ENCODE results near the gene SCAMP4.
"Not testable (repeated sequence)": the region's sequence is repeated elsewhere in the genome, so short reads cannot be mapped to it uniquely, and the experiment has no call there.

SCAMP4 gene

GRCh38 chr19:1867349-1867724 lies 37.9 kb upstream of the SCAMP4 start:
- no peak for FAIRE-seq

DNA sequence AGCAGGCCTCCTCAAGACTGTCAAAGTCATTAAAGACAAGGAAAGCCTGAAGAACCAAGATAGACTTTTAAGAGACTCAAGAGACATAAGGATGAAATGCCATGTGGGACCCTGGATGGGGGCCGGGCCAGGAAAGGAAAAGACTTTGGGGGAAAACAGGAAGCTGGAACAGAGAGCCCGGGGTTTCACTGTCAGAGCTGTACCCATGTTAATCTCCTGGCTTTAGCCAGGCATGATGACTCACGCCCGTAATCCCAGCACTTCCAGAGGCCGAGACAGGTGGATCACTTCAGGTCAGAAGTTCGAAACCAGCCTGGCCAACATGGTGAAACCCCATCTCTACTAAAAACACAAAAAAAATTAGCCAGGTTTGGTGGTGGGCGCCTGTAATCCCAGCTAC lies 36.2 kb upstream of the SCAMP4 start:
- no peak for FAIRE-seq

DNA sequence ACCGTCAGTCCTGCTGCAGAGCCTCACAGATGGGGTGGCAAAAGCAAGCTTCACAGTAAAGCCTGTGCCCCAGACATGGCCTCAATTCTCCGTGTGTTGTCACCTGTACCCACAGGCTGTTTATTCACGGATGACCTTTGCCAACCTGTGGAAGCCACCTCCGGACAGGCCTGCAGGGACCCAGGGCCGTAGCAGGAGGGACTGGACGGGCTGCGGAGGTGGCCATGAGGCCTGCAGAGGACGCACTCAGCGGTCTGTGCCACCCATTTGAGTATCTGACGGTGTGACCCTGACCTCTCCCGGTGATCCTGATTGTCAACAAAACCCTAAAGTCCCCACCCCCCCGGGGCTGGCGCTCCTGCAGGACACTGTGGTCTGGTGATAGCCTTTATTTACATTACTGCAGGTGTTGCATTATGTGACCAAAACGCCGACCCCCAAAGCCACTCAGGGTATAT lies 34.0 kb upstream of the SCAMP4 start:
- no peak for FAIRE-seq

- FAIRE-seq, result no peak
Measured at GRCh38 chr19:1871630-1872029, 33.6 kb upstream of the SCAMP4 start.

DNA sequence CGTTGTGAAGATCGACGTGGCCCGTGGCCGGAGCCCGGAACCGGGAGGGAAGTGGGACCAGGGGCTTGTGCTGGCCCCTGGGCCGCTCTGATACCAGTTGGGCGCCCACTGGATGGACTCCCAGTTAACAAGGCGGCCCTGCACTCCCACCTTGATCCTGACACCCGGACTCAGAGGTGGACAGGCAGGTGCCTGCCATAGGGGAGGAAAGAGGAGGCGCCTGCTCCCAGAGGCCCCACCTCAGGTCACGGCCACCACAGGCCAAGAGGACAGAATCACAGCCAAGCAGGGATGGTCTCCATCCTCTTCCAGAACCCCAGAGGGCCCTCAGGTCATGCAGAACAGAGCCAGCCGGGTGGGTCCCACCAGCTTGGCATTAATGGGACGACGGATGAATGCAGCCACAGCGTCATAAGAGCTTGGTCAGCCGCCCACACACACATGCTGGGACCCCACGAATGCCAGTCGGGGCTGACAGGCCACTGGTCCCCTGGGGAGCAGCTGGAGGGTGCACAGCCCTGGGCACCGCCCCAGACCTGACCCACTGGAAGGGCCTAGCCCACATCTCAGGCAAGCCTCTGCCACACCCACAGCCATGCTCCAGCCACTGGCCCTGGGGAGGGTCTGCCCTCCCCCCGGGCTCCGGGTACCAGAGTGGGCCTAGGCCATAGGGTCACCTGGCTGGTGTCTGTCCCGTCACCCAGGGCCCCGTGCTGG lies 32.2 kb upstream of the SCAMP4 start:
- FAIRE-seq, result no peak

DNA sequence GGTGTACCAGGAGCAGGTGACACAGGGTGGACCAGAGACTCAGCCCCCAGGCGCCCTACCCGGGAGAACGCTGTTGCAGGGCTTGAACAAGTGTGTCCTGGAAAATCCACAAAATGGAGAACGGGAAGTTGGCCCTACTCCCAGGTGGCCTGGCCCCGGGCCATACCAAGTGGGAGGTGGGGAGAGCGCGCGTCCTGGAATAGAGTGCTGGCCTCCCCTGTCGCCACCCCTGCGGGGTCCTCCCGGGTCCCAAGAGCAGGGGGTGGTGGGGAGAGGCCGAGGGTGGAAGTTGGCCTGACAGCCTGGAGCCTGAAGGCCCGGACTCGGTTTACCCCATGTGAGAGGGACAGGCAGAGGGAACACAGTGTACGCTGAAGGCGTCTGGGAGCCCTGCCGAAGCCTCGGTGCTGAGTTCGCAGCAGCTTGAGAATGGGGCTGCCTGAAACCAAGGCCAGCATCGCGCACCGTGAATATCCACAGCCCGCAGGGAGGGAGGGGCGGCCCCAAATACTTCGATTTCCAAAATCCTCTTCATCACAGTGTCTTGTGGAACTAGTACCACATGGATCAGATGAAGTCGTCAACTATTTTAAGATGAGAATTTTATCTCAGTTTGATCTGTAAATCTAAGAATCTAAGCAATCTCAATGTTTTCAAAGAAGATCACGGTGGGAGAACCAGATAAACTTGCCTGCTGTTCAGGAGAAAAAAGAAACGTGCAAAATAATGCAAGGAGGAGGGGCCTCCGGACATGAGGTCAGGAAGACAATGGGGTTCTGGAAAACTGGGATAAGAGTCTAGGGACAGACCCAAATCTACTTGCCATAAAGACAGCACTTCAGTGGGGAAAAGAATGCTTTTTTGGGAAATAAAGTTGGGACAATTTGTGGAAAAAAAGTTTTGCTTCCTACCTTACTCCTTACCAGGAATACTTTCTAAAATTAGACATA lies 31.4 kb upstream of the SCAMP4 start:
- FAIRE-seq, result no peak

DNA sequence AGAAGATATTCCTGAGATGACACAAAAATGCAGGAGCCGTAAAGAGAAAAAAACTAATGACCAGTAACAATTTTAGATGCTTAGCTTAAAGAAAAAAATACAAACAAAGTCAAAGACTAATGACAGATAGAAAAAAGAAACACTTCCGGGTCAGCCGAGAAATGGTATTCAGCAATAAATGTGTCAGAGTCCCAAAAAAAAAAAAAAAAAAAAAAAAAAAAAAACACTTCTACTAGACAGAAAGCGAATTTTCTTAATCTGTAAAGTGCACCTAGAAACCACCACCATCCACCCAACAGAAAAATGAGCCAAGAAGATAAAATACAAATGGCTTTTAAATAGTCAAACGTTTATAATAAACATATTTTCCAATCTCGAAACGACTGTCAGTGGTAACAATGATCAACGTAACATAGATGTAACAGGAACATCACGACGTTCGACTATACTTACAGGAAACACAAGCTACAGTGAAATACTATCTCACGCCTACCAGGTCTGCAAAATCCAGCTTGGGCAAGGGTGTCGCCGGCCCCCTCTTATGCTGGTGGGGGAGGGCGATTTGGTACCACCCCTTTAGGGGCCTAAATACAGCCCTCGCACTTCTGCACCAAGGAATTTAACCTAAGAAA lies 30.5 kb upstream of the SCAMP4 start:
- FAIRE-seq, result no peak

DNA sequence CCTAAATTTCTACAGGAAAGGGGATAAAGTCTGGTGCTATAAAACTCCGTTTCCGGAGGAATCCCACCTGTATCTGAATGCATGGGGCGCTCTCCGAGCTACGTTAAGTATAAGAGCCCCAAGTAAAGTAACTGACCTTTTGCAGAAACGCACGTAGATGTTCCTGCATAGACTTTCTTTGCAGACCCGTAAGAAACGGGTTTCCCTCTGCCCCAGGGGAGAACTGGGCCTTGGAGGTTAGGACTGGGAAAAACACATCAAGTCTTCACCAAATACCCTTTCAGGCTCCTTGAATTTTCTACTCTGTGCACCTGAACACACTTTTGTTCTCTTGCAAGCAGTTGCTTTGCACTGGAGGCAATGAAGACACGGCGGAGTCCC lies 29.9 kb upstream of the SCAMP4 start:
- FAIRE-seq, result not testable (repeated sequence)

DNA sequence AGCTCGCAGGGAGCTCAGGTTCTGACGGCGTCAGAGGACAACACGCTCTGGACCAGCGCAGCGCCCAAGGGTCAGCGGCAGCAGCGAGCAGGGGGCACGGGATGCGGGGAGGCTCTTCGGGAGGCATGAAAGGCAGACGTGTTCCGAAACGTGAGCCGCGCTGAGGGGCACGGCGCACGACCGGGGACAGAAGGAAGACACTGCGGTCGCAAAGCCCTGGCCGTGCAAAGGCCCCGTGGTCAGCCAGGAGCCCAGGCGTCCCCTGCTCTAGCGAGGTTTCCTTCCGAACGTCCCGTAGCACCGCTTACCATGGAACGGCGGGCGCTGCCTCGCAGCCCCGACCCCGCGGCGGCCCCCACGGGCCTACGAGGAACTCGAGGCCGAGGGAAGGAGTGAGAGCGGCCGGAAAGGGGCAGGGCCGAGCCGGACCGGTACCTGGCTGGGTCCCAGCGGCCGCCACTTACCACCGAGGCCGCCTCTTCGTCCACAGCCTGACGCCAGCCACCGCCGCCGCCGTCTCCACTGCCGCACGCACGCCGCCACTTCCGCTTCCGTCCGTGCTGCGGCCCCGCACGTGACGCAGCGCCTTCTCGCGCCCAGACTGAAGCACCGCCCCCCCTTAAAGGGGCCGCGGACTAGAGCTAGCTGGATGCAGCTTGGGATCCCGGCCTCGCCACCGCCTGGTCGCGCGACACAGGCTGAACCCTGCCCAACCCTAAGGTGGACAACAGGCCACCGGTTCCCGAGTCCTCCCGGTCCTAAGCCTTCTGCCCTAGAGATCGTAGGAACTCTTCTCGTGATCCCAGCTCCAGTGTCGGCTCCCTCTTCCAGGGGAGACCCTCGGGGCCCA lies 29.3 kb upstream of the SCAMP4 start:
- FAIRE-seq, result no peak

GRCh38 chr19:1876496-1877279 lies 28.5 kb upstream of the SCAMP4 start:
- FAIRE-seq, result not testable (repeated sequence)

DNA sequence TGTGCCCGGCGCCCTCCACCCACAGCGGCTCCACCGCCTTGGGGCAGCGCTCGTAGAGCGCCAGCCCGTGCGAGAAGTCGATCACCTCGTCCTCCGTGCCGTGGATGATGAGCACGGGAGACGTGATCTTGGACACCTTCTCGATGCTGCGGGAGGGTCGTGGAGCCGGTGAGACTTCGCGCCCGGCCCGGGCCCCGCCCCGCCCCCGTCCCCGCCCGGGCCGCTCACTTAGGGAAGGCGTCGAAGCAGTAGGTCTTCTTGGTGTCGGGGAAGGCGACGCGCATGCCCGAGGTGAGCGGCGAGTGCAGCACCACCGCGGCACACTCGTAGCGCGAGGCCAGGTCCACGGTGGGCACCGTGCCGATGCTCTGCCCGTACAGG lies 27.9 kb upstream of the SCAMP4 start:
- FAIRE-seq, result not testable (repeated sequence)

DNA sequence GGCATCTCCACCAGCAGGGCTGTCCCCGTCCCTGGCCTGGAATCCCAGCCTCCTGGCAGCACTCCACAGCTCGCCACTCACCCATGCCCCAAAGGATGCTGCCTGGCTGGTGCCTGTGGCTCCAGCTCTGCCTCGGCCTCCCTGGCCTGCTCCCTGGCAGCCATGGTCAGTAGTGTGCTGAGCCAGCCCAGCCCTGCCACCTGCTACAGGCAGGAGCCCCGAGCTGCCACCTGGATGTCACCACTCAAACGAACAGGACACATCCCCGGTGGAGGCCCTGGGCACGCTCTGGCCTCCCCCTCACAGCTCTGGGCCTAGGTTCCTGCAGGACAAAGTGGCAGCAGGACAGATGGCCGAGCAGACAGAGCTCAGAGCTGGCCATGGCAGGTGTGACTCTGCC lies 26.6 kb upstream of the SCAMP4 start:
- FAIRE-seq, result not testable (repeated sequence)

GRCh38 chr19:1879982-1880381 lies 25.2 kb upstream of the SCAMP4 start:
- FAIRE-seq, result not testable (repeated sequence)

DNA sequence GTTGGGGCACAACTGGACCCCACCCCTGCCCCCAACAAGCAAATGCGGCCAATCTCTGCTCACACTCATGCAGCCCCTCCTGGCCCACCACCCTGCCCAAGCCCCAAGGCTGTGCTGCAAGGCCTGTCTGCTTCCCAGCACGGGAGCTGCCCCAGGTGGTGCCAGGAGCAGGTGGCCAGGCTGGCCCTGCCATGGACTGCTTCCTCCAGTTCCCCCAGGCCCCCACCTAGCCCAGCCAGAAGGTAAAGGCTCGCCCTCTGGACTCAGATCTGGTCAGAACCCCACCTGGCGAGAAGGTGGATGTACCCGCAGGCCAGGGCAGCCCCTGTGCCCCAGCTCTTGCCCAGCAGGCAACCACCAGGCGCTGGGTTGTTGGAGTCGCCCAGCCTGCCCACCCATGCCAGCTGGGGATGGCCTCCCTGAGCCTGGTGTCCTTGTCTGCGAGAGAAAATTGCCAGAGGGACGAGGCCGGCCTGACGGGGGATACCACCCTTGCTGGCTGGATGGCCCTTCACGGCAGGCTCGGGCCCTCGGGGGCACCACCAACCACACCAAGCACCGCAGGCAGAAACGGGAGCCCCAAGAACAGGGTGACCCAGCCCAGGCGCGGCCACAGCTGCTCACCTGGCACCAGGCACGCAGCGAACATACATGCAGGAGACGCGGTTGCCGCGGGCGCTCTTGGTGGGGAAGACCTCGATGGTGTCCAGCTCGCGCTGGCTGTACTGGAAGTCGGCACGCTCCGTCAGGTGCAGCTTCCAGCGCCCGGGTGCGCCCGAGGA lies 24.4 kb upstream of the SCAMP4 start:
- FAIRE-seq, result no peak

DNA sequence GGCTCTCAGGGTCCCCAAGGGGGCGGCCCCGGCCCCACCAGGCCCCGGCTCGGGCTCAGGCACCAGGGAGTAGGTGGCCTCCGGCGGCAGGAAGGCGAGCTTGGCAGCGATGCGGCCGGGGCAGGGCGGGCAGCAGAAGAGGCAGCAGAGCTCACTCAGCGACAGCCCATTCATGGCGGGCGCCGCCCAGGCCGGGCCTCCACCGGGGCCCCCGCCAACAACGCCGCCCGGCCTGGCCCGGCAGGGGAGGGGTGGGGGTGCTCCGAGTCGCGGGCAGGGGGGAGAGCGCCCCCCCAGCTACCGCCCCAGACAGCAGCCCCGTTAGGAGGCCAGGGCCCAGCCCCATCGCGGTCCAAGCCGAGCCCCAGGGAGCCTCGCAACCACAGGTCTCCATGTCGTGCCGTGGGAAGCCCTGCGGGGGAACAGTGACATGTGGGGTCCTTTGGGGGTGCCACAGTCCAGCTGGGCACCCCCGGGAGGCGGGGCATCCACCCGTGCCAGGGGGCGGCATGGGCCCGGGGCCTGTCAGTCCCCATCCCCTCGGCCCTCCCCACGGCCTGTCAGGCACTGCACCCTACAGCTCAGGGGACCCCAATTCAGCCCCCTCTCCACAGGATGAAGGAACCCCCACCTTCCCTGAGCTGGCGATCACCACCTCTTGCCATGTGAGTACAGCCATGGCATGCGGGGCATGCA lies 23.7 kb upstream of the SCAMP4 start:
- FAIRE-seq, result not testable (repeated sequence)

GRCh38 chr19:1882089-1882785 lies 23.0 kb upstream of the SCAMP4 start:
- FAIRE-seq, result no peak

- FAIRE-seq, result no peak
Measured at GRCh38 chr19:1882786-1883692, 22.2 kb upstream of the SCAMP4 start.

DNA sequence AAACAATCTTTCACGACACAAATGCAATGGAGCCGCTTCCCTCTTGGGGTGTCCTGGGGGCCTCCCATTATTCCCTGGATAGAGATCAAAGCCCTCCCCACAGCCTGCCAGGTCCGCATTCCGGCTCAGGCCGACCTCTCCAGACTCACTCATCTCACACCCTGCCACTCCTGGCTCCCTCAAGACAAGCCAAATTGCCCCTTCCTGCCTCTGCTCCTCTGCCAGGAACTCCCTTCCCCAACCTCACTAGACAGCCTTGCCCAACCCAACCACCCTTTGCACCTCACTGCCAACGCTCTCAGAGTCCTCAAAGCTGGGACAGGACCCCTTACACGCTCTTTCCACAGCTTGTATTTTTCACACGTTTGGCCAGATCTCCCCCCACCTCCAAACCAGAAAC lies 21.4 kb upstream of the SCAMP4 start:
- FAIRE-seq, result no peak

All from colon (tissue), 2 donors.